NCI-H446 treated with DMSO at 0.1 percent for 48 hours (cell line): Measurements from ENCODE around the gene TWNK.

ENCODE experiments used
- DNase-seq: peaks from one replicate; lab custom pipeline; 2025; lab: John Stamatoyannopoulos, UW

The TWNK gene

GRCh38 chr10:100996678-100997359, 9.5 kb downstream of the TWNK start:
- no peak for DNase-seq

DNA sequence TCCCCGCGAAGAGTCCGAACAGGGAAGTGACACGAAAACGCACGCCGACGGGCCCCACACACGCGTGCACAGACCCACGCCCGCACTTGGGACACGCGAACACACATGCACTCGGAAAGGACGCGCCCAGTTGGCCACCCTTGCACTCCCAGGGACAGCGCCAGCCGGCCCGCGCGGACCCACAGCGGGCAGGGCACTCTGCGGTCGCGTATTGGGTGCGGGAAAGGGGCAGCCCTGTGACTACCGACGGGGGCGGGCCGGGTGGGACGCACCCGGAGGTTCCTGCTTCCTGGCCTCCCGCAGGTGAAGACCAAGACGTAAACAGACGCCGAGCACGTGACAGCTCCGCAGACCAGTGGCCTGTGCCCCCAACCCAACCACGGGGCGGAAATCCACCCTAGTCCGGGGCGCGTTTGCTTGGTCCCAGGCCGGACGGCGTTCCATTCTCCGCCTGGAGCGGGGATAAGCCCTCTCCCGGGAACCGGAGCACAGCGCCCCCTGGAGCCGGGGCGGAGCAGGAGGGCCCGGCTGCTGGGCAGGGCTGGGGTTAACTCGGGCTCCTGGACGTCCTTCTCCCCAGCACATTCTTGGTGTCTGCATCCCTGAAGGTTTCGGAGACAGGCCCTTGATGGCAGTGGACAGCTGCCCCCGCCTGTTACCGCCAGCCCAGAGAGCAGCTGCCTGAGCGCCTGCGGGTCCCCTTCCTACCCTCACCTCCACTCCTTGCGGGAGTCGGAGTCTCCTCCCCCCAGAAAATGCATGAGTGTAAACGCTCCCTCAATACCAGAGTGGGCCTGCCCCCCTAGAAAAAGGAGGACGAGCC, 10.2 kb downstream of the TWNK start:
- peak; percentile 21 for DNase-seq

DNA sequence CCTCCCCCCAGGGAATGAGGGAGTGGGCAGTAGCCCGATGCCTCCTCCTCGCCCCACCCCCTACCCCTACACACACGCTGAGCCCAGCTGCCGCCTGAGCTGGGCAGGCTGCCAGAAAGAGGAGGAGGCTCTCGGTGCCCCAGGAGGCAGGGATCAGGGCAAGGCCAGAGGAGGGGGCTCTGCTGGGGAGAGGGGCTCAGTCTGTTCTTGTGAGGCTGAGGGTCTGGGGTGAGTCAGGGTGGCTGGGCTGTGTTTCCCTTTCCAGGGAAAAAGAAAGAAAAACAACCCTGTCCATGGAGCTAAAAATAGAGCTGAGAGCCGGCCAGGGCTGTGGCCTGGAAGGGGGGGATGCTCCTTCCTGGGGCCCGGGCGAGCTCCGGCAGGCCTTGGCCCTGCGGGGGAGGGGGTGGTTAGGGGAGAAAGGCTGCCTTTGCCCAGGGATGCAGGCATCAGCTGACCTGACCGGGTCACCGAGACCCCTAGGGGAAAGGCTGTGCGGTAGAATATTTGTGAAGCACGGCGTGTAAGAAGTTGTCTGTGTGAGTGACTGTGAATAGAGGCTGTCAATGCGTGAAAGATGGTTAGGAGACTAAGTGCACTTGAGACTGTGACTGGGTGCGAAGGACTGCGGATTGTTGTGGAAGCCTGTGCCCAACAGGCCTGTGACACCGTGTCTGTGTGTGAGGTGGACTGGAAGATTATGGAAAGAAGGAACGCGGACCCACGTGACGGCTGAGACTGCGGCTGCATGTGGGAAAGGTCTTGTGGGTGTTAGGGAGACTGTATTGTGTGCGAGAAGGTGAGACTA, 11.0 kb downstream of the TWNK start:
- DNase-seq: peak; percentile 62

DNA sequence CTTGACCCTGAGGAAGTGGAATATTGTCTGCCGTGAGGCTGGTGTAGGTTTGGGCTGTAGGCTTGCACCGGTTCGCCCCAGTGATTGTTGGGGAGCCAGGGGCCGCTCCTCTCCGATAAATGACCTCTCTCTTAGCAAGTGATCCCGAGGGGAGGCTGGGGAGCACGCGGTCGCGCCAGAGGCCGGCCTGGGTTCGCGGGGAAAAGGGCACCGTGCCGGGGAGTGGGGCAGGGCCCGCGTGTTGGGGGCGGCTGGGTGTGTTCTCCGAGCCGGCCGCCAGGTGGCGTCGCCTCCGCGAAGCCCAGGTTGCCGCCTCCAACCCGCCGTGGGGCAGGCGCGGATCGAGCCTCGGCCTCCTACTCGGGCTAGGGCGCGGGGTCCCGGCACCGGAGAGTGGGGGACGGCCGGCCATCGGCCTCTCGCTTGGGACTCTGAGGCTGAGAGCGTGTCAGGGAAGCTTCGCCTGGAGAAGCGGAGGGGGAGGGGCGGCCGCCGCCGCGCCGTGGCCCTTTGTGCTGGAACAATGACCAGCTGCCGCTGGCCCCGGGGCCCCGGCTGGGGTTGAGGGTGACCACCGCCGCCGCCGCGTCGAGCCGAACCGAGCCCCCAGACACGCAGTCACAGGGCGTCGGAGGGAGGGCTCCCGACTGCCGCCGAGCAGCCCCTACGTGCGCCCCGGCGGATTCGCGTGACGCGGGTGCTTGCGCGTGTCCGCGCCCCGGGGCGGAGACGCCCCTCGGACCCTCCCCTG, 11.8 kb downstream of the TWNK start:
- DNase-seq: no peak

GRCh38 chr10:100999742-101000126, 12.4 kb downstream of the TWNK start, which contains the start of gene LZTS2:
Gene LZTS2 (plus strand): TSS chr10:100999808. CDS start chr10:101002539, 2,731 bp downstream.
- DNase-seq: no peak

GRCh38 chr10:101000127-101000914, 13.0 kb downstream of the TWNK start:
- no peak for DNase-seq

- no peak for DNase-seq
Measured at GRCh38 chr10:101000915-101001658, 13.7 kb downstream of the TWNK start.

DNA sequence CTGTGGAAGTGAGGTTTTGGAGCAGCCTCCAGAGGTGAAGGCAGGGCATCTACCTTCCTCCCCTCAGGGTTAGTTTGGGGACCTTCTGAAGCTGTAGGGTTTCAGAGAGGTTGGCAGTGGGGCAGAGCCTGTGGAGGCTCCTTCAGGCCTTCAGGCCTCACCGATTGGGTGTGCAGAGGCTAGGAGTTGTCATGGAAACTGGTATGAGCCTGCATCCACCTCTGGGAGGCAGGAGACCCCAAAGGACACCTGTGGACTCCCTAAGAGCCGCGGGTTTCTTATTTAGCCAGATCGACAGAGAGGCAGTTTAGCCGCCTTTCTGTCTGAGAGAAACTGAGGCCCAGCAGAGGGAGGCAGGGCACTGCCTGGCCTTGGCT, 14.3 kb downstream of the TWNK start:
- no peak for DNase-seq

- no peak for DNase-seq
Measured at GRCh38 chr10:101002456-101002855, 15.1 kb downstream of the TWNK start.

DNA sequence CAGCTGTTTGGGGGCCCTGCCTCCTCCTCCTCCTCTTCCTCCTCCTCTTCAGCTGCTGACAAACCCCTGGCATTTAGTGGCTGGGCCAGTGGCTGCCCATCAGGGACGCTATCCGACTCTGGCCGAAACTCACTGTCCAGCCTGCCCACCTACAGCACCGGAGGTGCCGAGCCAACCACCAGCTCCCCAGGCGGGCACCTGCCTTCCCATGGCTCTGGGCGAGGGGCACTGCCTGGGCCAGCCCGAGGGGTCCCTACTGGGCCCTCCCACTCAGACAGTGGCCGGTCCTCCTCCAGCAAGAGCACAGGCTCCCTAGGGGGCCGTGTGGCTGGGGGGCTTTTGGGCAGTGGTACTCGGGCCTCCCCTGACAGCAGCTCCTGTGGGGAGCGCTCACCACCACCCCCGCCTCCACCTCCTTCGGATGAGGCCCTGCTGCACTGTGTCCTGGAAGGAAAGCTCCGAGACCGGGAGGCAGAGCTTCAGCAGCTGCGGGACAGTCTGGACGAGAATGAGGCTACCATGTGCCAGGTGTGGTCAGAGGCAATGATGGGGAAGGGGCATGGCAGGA, 16.4 kb downstream of the TWNK start:
- DNase-seq: no peak

DNA sequence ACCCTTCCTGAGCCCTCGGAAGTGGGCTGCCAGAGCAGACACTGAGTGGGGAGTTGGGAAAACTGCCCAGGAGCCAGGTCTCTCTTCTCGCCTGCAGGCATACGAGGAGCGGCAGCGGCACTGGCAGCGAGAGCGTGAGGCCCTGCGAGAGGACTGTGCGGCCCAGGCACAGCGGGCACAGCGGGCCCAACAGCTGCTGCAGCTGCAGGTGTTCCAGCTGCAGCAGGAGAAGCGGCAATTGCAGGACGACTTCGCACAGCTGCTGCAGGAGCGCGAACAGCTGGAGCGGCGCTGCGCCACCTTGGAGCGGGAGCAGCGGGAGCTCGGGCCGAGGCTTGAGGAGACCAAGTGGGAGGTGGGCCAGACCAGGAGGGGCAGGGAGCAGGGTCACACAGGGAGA, 18.0 kb downstream of the TWNK start:
- no peak for DNase-seq

DNA sequence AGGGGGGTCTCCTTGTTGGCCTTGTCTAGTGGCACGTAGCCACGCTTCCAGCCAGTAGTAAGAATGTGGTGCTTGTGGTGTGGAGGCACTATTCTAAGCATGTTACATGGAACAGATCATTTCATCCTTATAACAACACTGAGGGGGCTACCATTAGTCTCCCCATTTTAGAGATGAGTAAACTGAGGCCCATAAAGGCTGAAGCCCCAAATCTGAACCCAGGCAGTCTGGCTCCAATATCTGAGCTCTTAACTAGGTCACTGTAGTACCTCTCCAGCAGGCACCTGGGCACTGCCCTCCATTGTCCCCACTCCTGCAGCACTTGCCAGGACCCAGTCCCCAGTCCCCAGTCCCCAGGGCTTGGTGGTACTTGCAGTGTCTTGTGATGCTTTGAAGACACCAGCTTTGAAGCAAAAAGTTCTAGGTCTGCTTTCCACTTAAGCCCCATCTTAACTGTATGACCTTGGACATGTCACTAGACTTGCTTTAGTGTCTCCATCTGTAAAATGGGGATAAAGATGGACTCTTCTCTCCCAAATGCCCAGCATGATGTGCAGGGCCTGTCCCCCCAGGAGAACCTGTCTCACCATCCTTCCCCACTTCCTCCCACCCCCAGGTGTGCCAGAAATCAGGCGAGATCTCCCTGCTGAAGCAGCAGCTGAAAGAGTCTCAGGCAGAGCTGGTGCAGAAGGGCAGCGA, 18.7 kb downstream of the TWNK start:
- DNase-seq: no peak

DNA sequence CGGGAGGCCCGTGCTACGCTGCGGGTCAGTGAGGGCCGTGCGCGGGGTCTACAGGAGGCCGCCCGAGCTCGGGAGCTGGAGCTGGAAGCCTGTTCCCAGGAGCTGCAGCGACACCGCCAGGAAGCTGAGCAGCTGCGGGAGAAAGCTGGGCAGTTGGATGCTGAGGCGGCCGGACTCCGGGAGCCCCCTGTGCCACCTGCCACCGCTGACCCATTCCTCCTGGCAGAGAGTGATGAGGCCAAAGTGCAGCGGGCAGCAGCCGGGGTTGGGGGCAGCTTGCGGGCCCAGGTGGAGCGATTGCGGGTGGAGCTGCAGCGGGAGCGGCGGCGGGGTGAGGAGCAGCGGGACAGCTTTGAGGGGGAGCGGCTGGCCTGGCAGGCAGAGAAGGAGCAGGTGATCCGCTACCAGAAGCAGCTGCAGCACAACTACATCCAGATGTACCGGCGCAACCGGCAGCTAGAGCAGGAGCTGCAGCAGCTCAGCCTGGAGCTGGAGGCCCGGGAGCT, 19.3 kb downstream of the TWNK start:
- DNase-seq: no peak

- no peak for DNase-seq
Measured at GRCh38 chr10:101007099-101007711, 19.9 kb downstream of the TWNK start.

DNA sequence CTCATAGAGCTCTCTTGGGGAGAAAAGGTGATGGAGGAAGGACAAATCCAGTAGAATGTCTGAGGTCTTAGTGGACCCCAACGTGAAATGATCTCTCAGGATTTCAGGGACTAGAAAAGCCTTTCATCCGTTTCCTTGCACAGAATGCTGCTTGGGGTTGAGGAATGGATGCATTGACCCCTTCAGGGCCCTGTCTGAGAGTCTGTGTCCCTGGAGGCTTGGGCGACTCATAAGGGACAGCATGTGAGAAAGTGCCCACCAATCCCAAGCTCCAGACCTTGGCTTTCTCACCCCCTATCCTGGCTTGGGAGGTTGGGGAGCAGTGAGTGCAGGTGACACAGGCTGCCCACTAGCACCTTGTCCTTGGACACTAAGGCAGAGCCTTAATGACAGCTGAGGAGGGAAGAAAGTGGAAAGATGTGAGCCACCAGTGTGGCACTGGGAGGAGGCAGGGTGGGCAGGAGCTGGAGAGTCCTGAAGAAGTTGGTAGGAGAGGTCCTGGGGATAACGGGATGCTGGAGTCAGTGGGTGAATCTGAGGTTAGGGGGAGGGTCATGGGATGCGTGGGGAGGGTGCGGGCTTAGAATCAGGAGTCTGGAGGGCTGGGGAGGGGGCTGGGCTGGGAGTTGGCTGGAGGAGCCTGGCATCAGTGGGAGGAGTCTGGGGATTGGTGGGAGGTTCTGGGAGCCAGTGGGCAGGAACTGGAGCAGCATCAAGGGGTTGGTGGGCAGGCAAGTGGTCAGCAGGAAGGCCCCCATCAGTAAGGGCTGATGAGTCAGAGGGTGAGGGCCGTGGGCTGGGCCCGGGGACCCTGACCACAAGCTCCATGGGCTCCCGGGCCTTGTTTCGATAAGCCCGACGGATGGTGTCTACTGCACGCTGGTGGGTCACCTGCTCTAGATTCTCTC, 20.8 kb downstream of the TWNK start:
- no peak for DNase-seq

DNA sequence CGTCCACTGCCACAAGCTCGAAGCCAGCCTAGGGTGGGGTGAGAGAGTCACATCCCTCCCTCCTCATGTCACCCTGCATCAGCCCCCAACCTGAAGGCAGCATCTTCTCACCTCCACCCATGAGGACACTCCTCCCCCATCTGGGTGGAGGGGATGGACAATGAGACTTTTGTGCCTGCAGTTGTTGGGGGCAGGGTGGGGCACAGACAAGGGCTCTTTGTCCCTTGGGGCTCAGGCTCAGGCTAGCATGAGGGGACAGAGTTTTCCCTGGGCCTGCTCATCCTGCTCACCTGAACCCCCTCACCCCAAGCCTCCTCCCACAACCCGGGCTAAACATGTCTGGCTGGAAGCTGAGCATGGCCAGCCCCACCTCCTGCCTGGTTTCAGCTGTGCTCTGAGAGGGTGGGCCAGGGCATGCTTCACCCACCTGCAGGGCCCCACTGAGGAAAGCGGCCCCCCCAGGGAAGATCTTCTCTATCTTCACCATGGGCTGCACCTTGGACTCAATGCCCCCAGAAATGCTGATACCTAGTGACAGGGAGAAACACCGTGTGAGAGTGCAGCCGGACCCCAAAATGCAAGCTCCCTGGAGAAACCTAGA, 21.6 kb downstream of the TWNK start:
- DNase-seq: no peak

DNA sequence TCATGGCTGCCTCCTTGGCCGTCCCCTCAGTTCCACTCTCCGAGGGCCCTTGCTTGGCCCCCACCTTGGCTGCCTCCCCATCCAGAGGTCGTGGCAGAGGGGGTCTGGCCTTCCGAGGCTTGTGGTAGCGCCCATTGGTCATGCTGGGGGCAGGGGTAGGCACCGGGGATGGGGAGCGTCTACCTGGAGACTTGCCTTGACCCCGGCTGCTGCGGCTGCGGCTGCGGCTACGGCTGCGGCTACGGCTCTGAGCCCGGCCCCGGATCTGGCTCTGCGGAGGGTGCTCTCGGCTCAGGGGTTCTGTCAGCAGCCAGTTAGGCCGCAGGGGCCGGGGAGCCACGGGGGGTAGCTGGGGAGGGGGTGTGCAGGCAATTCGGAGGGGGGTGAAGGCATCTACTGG, 23.0 kb downstream of the TWNK start:
- no peak for DNase-seq
